Osteoblast (primary cell): ENCODE data around the gene EMC1. TPM values are rescaled to one million over a fixed set of nuclear protein-coding genes. Genes with fewer than 3 reads are reported as not detected.
"Not testable (repeated sequence)": the region's sequence is repeated elsewhere in the genome, so short reads cannot be mapped to it uniquely, and the experiment has no call there.

Experiments
- DNase-seq: peaks from one replicate; pipeline ENCODE4 v3.0.0; 2011; ENCODE audit warnings: low spot score, mixed read lengths; ENCODE audit not compliant: insufficient read length; ENCODE audit errors: missing footprints
- H2AFZ ChIP-seq: 2 replicates; pipeline ENCODE4 v1.6.0; 2011; ENCODE audit warnings: mild to moderate bottlenecking, low read length
- H3K27ac ChIP-seq: 2 replicates; pipeline ENCODE4 v1.5.1; 2011; ENCODE audit warnings: mild to moderate bottlenecking, low read depth, low read length, moderate library complexity
- H3K27me3 ChIP-seq: 2 replicates; pipeline ENCODE4 v1.6.0; 2012; ENCODE audit warnings: mild to moderate bottlenecking, control low read depth, inconsistent platforms, low read length, moderate library complexity; ENCODE audit not compliant: insufficient read depth
- H3K36me3 ChIP-seq: 2 replicates; pipeline ENCODE4 v1.5.1; 2011; ENCODE audit warnings: mild to moderate bottlenecking, low read length, control low read depth, moderate library complexity; ENCODE audit not compliant: insufficient read depth
- H3K4me1 ChIP-seq: 2 replicates; pipeline ENCODE4 v1.5.1; 2011; ENCODE audit warnings: mild to moderate bottlenecking, low read length, control low read depth, moderate library complexity; ENCODE audit not compliant: insufficient read depth
- H3K4me2 ChIP-seq: 2 replicates; pipeline ENCODE4 v1.6.0; 2011; ENCODE audit warnings: mild to moderate bottlenecking, low read length; ENCODE audit not compliant: insufficient read depth
- H3K4me3 ChIP-seq: fragments of 200-600 bp; sonication (generic); 3 replicates; pipeline ENCODE4 v1.5.1; 2012; ENCODE audit warnings: mild to moderate bottlenecking, low read length, inconsistent platforms; ENCODE audit not compliant: insufficient read depth
- H3K79me2 ChIP-seq: 2 replicates; pipeline ENCODE4 v1.6.0; 2012; ENCODE audit warnings: mild to moderate bottlenecking, low read length, control low read depth, inconsistent platforms; ENCODE audit not compliant: insufficient read depth
- H3K9me3 ChIP-seq: 2 replicates; pipeline ENCODE4 v1.5.1; 2011; ENCODE audit warnings: low read depth, low read length, control low read depth
- H4K20me1 ChIP-seq: 2 replicates; pipeline ENCODE4 v1.6.0; 2012; ENCODE audit warnings: mild to moderate bottlenecking, low read length, control low read depth; ENCODE audit not compliant: insufficient read depth
- total RNA-seq: library from RNA; depleted of rRNA; stranded (reverse); fragments of >200 nt; gene quantifications from 2 replicates; pipeline ENCODE4 v1.2.3, GENCODE V29; 2012
- TF ChIP-seq, protein P1 (sequence below): IDR thresholded peaks from 2 replicates; pipeline ENCODE4 v1.5.1; 2011; ENCODE audit warnings: mild to moderate bottlenecking, low read depth, low read length, moderate library complexity; ENCODE audit errors: extremely low read depth

EMC1 gene
- total RNA-seq, 1 donor: 64.1 TPM

GRCh38 chr1:19220080-19220846 is 31.1 kb downstream of the EMC1 start:
- Histone ChIP-seq H3K27me3 (no peaks in the 10 kb centered on the region), H3K36me3 (peaks cover 76% of the 10 kb centered on the region), H2AFZ (no peak overlapping the region), H3K9me3 (no peaks in the 10 kb centered on the region), H3K79me2 (peaks cover 17% of the 10 kb centered on the region), H3K4me3 (no peak overlapping the region), H4K20me1 (peaks cover 8% of the 10 kb centered on the region), H3K4me2 (no peak overlapping the region), H3K27ac (no peak overlapping the region), H3K4me1 (no peaks in the 10 kb centered on the region)
- DNase-seq: no peak
- TF ChIP-seq, protein P1, sequence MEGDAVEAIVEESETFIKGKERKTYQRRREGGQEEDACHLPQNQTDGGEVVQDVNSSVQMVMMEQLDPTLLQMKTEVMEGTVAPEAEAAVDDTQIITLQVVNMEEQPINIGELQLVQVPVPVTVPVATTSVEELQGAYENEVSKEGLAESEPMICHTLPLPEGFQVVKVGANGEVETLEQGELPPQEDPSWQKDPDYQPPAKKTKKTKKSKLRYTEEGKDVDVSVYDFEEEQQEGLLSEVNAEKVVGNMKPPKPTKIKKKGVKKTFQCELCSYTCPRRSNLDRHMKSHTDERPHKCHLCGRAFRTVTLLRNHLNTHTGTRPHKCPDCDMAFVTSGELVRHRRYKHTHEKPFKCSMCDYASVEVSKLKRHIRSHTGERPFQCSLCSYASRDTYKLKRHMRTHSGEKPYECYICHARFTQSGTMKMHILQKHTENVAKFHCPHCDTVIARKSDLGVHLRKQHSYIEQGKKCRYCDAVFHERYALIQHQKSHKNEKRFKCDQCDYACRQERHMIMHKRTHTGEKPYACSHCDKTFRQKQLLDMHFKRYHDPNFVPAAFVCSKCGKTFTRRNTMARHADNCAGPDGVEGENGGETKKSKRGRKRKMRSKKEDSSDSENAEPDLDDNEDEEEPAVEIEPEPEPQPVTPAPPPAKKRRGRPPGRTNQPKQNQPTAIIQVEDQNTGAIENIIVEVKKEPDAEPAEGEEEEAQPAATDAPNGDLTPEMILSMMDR: no peak

DNA sequence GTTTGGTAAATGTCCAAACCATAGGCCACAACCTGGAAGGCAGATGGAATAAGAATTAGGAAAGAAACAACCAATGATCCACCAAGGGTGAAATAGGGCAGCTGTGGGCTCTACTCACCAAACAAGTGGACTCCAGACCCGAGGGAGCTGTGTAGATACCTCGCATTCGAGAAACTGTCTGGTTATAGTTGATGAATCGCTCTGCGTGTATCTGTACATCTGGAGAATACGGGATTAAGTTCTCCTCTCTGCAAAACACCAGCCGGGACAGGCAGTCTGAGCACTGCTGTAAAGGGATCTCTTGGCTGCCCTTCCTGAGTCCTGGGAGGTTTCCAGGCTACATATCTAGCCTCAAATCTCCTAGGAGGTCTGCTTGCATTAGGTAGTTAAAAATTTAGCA is 31.9 kb downstream of the EMC1 start:
- no peak for DNase-seq

GRCh38 chr1:19216585-19216984 is 34.7 kb downstream of the EMC1 start:
- not testable (repeated sequence) for H3K9me3 ChIP-seq, H3K27ac ChIP-seq, DNase-seq, H3K4me3 ChIP-seq, H3K27me3 ChIP-seq, H3K4me2 ChIP-seq, H2AFZ ChIP-seq, H4K20me1 ChIP-seq
- Histone ChIP-seq H3K79me2 (peaks cover 49% of the 10 kb centered on the region), H3K36me3 (peaks cover 52% of the 10 kb centered on the region), H3K4me1 (peaks cover 10% of the 10 kb centered on the region)

More for the DNA sequence above, 31.9 kb downstream of the EMC1 start:
- Histone ChIP-seq H3K4me3 (no peak overlapping the region), H3K9me3 (no peaks in the 10 kb centered on the region), H3K79me2 (peaks cover 23% of the 10 kb centered on the region), H3K36me3 (peaks cover 71% of the 10 kb centered on the region), H3K4me2 (no peak overlapping the region), H3K27ac (no peak overlapping the region), H4K20me1 (peaks cover 9% of the 10 kb centered on the region), H3K27me3 (no peaks in the 10 kb centered on the region), H3K4me1 (no peaks in the 10 kb centered on the region), H2AFZ (no peak overlapping the region)
- TF ChIP-seq, protein P1: no peak

- H3K4me1 ChIP-seq: peaks cover 22% of the 10 kb centered on the region
- no peak overlapping the region for H3K4me2 ChIP-seq
- TF ChIP-seq, protein P1: no peak
- peaks cover 31% of the 10 kb centered on the region for H3K36me3 ChIP-seq
- no peak overlapping the region for H3K27ac ChIP-seq
- no peaks in the 10 kb centered on the region for H3K27me3 ChIP-seq
- H3K4me3 ChIP-seq: no peak overlapping the region
- no peak for DNase-seq
- H2AFZ ChIP-seq: no peak overlapping the region
- peaks cover 72% of the 10 kb centered on the region for H3K79me2 ChIP-seq
- H3K9me3 ChIP-seq: no peaks in the 10 kb centered on the region
- H4K20me1 ChIP-seq: peaks cover 10% of the 10 kb centered on the region
Measured at GRCh38 chr1:19213580-19213979, 37.7 kb downstream of the EMC1 start.
